Measurements from ENCODE around the gene CDK5R1.
A peak's percentile ranks its signal among the peaks of the same experiment; 100 is the strongest.

Gene CDK5R1

GRCh38 chr17:32490101-32490482 is 3.3 kb downstream of the CDK5R1 start:
- peaks cover 57% of the 10 kb centered on the region for H3K4me1 Mint-ChIP-seq
- no peaks in the 10 kb centered on the region for H3K9me3 Mint-ChIP-seq
- H3K4me3 Mint-ChIP-seq: peak overlapping the region; percentile 89
- H3K27ac Mint-ChIP-seq (ENCODE audit: low read depth): peak overlapping the region; percentile 67
- H3K27me3 Mint-ChIP-seq: no peaks in the 10 kb centered on the region
- H3K36me3 Mint-ChIP-seq (ENCODE audit: insufficient read depth): peaks cover 17% of the 10 kb centered on the region
- DNase-seq (ENCODE audit: low spot score in 2 of 2) (no peak), ATAC-seq (replicated peaks; ENCODE audit: extremely low read depth, poor library complexity, severe bottlenecking) (no peak)

DNA sequence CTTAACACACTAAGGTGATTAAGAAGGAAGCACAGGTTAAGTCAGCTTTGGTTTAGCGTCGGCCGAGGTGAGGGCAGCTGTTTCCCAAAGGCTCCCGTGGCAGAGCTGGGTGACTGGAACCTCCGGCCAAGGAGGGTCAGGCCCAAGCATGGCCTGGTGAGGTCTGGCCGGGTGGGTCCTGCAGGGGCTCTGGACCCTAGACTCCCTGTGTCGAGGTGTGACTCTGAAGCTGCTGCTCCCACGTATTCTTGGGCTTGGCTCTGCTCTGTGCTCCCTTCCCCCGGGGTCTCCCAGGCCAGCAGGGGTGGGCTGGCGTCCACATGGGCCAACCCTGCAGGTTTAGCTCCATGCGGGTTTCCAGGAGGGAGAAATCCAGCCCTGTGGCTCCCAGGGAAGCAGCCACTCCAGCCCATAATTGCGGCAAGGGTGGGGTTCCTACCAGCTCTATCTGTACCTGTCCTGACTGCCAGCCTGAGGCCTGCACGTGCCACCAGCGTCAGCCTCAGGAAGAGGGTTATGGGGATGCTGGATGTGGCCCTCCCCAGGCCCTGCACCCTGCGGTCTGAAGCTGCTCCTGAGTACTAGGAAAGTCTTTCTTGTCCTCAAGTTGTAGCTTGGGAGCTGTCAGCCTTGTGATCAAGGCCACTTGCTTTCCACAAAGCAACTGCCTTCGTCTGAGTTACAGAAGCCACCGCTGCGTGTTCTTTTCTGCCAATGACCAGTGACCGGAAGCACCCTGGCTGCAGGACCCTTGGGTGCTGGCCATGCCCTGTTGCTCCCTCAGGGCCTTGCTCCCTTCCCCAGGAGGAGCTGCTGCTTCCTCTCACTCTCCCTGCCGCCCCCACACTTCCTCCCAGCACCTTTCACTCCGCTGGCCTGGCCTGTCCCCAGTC is 4.8 kb downstream of the CDK5R1 start:
- no peak for ATAC-seq (replicated peaks; ENCODE audit: extremely low read depth, poor library complexity, severe bottlenecking)
- Mint-ChIP-seq H3K9me3 (no peaks in the 10 kb centered on the region), H3K27ac (ENCODE audit: low read depth) (peak overlapping the region; percentile 87), H3K27me3 (no peaks in the 10 kb centered on the region), H3K4me3 (peak overlapping the region; percentile 89), H3K4me1 (peaks cover 57% of the 10 kb centered on the region), H3K36me3 (ENCODE audit: insufficient read depth) (peaks cover 17% of the 10 kb centered on the region)
- no peak for DNase-seq (ENCODE audit: low spot score in 2 of 2)

GRCh38 chr17:32492264-32492589 is 5.4 kb downstream of the CDK5R1 start:
- H3K27ac Mint-ChIP-seq (ENCODE audit: low read depth): peak overlapping the region; percentile 87
- no peak for DNase-seq (ENCODE audit: low spot score in 2 of 2)
- H3K4me1 Mint-ChIP-seq: peaks cover 57% of the 10 kb centered on the region
- ATAC-seq (replicated peaks; ENCODE audit: extremely low read depth, poor library complexity, severe bottlenecking): no peak
- H3K27me3 Mint-ChIP-seq: no peaks in the 10 kb centered on the region
- peak overlapping the region; percentile 89 for H3K4me3 Mint-ChIP-seq
- H3K36me3 Mint-ChIP-seq (ENCODE audit: insufficient read depth): peaks cover 17% of the 10 kb centered on the region
- no peaks in the 10 kb centered on the region for H3K9me3 Mint-ChIP-seq

- Mint-ChIP-seq H3K4me3 (peak overlapping the region; percentile 41), H3K36me3 (ENCODE audit: insufficient read depth) (peaks cover 17% of the 10 kb centered on the region), H3K27ac (ENCODE audit: low read depth) (peak overlapping the region; percentile 87), H3K4me1 (peaks cover 55% of the 10 kb centered on the region), H3K27me3 (no peaks in the 10 kb centered on the region), H3K9me3 (no peaks in the 10 kb centered on the region)
- no peak for ATAC-seq (replicated peaks; ENCODE audit: extremely low read depth, poor library complexity, severe bottlenecking)
- no peak for DNase-seq (ENCODE audit: low spot score in 2 of 2)
Observed at GRCh38 chr17:32492648-32493289, 6.0 kb downstream of the CDK5R1 start.

DNA sequence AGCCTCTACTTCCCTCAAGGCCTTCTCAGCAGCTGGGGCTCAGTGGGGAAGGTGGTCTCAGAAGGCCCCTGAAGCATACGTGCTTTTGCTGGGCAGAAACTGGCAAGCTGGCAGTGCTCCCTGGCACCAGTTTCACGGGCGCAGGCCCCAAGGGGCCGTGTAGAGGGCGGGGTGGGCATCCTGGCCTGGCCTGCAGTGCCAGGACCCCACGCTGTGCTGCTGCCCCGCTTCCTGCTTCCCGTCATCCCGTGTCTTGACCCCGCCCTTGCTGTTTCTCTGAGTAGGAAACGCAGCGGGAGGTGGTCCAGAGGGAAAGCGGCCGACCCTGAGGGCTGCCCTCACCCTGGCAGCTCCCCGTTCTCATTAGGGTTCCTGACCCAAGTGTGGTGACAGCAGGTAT is 6.8 kb downstream of the CDK5R1 start:
- H3K36me3 Mint-ChIP-seq (ENCODE audit: insufficient read depth): peaks cover 13% of the 10 kb centered on the region
- DNase-seq (ENCODE audit: low spot score in 2 of 2) (no peak), ATAC-seq (replicated peaks; ENCODE audit: extremely low read depth, poor library complexity, severe bottlenecking) (no peak)
- no peak overlapping the region for H3K4me3 Mint-ChIP-seq
- no peaks in the 10 kb centered on the region for H3K27me3 Mint-ChIP-seq
- no peaks in the 10 kb centered on the region for H3K9me3 Mint-ChIP-seq
- peaks cover 50% of the 10 kb centered on the region for H3K4me1 Mint-ChIP-seq
- peak overlapping the region; percentile 19 for H3K27ac Mint-ChIP-seq (ENCODE audit: low read depth)

GRCh38 chr17:32493976-32494513 is 7.3 kb downstream of the CDK5R1 start:
- no peak for DNase-seq (ENCODE audit: low spot score in 2 of 2)
- Mint-ChIP-seq H3K27ac (ENCODE audit: low read depth) (peak overlapping the region; percentile 57), H3K4me3 (no peak overlapping the region), H3K36me3 (ENCODE audit: insufficient read depth) (peaks cover 10% of the 10 kb centered on the region), H3K4me1 (peaks cover 45% of the 10 kb centered on the region), H3K9me3 (no peaks in the 10 kb centered on the region), H3K27me3 (no peaks in the 10 kb centered on the region)
- no peak for ATAC-seq (replicated peaks; ENCODE audit: extremely low read depth, poor library complexity, severe bottlenecking)

- ATAC-seq (replicated peaks; ENCODE audit: extremely low read depth, poor library complexity, severe bottlenecking) (no peak), DNase-seq (ENCODE audit: low spot score in 2 of 2) (no peak)
- H3K9me3 Mint-ChIP-seq: no peaks in the 10 kb centered on the region
- H3K27ac Mint-ChIP-seq (ENCODE audit: low read depth): peak overlapping the region; percentile 57
- peaks cover 37% of the 10 kb centered on the region for H3K4me1 Mint-ChIP-seq
- H3K27me3 Mint-ChIP-seq: no peaks in the 10 kb centered on the region
- H3K4me3 Mint-ChIP-seq: no peak overlapping the region
- peaks cover 4% of the 10 kb centered on the region for H3K36me3 Mint-ChIP-seq (ENCODE audit: insufficient read depth)
Observed at GRCh38 chr17:32494621-32495358, 8.0 kb downstream of the CDK5R1 start.

DNA sequence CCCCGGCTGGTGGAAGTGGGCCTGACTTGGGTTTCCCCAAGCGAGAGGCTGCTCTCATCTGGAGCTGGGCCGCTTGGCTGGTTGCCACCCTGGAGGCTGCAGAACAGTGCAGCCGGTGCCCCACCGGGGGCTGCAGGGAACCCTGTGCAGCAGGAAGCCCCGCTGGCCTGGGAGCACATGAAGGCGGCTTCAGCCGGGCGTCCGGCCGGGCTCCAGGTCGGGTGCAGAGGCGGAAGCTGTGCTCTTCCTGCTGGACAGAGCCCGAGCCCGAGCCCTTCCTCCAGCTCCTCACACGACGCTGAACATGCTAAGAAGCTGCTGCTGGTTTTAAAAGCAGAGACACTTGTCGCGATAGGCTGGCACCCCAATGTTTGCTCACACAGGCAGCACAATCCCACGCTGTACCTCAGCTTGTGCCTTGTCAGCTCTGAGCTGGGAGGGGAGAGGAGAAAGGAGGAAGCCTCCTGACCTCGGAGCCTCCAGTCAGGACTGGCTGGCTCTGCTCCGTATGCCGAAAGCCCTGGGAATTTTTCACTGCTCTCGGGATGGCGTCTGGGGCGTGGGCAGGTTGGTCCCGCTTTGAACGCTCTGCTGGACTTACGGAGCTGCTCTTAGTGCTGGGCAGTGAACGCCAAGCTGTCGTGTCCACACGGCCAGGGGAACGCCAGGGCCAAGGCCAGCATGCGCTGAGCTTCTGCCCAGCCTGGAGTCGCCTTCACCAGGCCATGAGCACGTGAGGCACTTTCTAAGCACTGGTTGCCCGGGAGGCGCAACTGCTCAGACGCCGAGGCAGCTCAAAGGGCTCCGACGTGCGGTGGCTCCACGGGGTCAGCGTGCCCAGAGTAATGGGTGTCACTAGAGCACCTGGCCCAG is 8.8 kb downstream of the CDK5R1 start:
- Mint-ChIP-seq H3K4me1 (peaks cover 31% of the 10 kb centered on the region), H3K4me3 (no peak overlapping the region), H3K36me3 (ENCODE audit: insufficient read depth) (peaks cover 4% of the 10 kb centered on the region), H3K27ac (ENCODE audit: low read depth) (no peak overlapping the region), H3K27me3 (no peaks in the 10 kb centered on the region), H3K9me3 (no peaks in the 10 kb centered on the region)
- ATAC-seq (replicated peaks; ENCODE audit: extremely low read depth, poor library complexity, severe bottlenecking): no peak
- DNase-seq (ENCODE audit: low spot score in 2 of 2): no peak

GRCh38 chr17:32496395-32497073 is 9.7 kb downstream of the CDK5R1 start:
- Mint-ChIP-seq H3K36me3 (ENCODE audit: insufficient read depth) (peaks cover 3% of the 10 kb centered on the region), H3K27me3 (no peaks in the 10 kb centered on the region), H3K4me3 (no peak overlapping the region), H3K9me3 (no peaks in the 10 kb centered on the region), H3K27ac (ENCODE audit: low read depth) (no peak overlapping the region), H3K4me1 (peaks cover 22% of the 10 kb centered on the region)
- no peak for ATAC-seq (replicated peaks; ENCODE audit: extremely low read depth, poor library complexity, severe bottlenecking)
- no peak for DNase-seq (ENCODE audit: low spot score in 2 of 2)

- DNase-seq (ENCODE audit: low spot score in 2 of 2): no peak
- H3K36me3 Mint-ChIP-seq (ENCODE audit: insufficient read depth): no peaks in the 10 kb centered on the region
- H3K4me1 Mint-ChIP-seq: peaks cover 21% of the 10 kb centered on the region
- H3K27me3 Mint-ChIP-seq: no peaks in the 10 kb centered on the region
- H3K27ac Mint-ChIP-seq (ENCODE audit: low read depth): no peak overlapping the region
- no peak overlapping the region for H3K4me3 Mint-ChIP-seq
- no peak for ATAC-seq (replicated peaks; ENCODE audit: extremely low read depth, poor library complexity, severe bottlenecking)
- H3K9me3 Mint-ChIP-seq: no peaks in the 10 kb centered on the region
Observed at GRCh38 chr17:32497431-32498205, 10.8 kb downstream of the CDK5R1 start.

- Mint-ChIP-seq H3K27ac (ENCODE audit: low read depth) (no peak overlapping the region), H3K4me1 (peaks cover 19% of the 10 kb centered on the region), H3K4me3 (no peak overlapping the region), H3K9me3 (no peaks in the 10 kb centered on the region), H3K27me3 (no peaks in the 10 kb centered on the region), H3K36me3 (ENCODE audit: insufficient read depth) (no peaks in the 10 kb centered on the region)
- no peak for ATAC-seq (replicated peaks; ENCODE audit: extremely low read depth, poor library complexity, severe bottlenecking)
- DNase-seq (ENCODE audit: low spot score in 2 of 2): no peak
Observed at GRCh38 chr17:32498391-32498790, 11.6 kb downstream of the CDK5R1 start.
